ENCODE measurements around the gene CCDC171.
"Not testable (repeated sequence)": the region's sequence is repeated elsewhere in the genome, so short reads cannot be mapped to it uniquely, and the experiment has no call there.

Gene CCDC171

GRCh38 chr9:15699876-15700559, 147.2 kb downstream of the CCDC171 start:
- DNase-seq, result not testable (repeated sequence)

DNA sequence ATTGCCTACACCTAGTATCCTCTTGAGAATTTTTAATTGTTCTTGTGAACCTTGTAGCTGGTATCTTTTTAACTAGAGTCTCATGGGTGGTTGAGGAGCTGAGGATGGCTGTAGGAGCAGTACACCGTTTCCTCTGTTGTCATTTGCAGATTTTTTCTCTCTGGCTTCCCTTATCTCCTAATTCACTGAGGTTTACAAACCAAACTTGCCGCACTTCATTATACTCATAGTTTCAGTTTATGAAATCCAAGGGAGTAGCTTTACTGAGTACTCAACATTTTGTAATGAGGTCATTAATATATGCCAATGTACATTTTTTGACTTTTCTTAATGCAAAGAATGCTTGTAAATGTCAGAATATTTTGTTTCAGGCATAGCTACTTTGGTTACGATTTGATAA, 154.2 kb downstream of the CCDC171 start:
- no peak for DNase-seq

GRCh38 chr9:15711531-15711930, 158.7 kb downstream of the CCDC171 start:
- DNase-seq, result no peak

GRCh38 chr9:15711931-15712330, 159.1 kb downstream of the CCDC171 start:
- DNase-seq, result no peak

DNA sequence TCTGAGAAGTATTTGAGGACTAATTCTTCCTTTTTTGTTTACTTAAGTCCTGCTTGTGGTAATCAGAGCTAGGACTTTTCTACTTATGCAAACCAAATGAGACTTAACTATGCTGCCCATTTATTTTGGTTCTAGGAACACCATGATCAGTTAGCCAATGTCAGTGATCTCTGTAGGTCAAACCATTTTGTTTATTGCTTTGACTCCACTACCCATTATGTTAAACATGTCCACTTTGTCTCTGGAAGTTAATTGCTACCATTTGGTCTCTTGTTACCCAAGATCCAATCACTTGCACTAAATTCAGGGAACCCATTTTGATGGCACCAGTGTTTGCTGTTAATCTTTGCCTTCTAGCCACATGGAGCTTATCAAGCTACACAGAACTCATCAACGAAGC, 161.9 kb downstream of the CCDC171 start:
- no peak for DNase-seq

DNA sequence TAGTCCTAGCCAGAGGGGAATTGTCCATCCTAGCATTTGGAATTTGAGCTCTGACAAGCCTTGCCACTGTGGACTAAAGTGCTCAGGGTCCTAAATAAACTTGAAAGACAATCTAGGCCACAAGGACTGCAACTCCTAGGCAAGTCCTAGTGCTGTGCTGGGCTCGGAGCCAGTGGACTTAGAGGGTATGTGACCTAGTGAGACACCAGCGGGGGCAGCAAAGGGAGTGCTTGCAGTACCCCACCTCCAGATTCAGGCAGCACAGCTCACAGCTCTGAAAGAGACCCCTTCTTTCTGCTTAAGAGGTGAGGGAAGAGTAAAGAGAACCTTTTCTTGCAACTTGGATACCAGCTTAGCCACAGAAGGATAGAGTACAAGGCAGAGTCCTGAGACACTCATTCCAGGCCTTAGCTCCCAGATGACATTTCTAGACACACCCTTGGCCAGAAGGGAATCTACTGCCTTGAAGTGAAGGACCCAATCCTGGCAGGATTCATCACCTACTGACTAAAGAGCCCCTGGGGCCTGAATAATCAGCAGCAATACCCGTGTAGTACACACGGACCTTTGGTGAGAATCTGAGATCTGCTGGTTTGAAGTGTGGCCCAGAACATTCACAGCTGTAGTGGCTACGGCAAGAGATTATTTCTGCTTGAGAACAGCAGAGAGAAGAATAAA, 164.6 kb downstream of the CCDC171 start:
- no peak for DNase-seq

- DNase-seq, result no peak
Observed at GRCh38 chr9:15718423-15718822, 165.6 kb downstream of the CCDC171 start.

DNA sequence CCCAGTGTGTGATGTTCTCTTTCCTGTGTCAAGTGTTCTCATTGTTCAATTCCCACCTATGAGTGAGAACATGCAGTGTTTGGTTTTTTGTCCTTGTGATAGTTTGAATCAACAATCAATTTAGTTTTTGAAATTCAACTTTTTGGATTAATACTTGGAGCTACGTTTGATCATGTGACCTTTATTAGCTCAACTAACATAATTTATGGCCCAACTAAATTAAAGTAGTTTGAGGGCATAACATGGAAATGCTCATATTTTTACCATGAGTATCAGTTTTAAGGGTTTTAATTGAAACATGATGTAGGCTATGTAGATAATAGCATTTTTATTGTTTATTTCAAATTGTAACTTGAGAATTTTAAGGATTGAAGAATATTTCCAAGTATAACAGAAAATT, 168.0 kb downstream of the CCDC171 start:
- no peak for DNase-seq

DNA sequence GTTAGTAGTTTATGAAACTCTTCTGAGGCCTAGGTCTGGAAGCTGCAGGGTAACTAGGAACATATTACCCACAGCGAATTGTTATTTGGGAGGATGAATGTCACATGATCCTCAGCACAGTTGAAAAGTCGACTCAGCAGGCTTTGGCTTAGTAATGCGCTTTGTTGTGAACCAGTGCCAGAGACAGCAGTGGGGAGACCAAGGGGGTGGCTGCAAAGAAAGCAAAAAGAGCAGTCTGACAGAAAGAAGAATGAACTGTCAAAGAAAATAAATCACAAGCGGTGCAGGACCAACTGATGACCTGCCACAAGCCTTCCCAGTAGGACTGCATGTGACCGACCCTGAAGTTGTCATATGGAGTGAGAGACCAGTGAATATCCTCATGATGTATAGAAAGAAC, 170.0 kb downstream of the CCDC171 start:
- no peak for DNase-seq

DNA sequence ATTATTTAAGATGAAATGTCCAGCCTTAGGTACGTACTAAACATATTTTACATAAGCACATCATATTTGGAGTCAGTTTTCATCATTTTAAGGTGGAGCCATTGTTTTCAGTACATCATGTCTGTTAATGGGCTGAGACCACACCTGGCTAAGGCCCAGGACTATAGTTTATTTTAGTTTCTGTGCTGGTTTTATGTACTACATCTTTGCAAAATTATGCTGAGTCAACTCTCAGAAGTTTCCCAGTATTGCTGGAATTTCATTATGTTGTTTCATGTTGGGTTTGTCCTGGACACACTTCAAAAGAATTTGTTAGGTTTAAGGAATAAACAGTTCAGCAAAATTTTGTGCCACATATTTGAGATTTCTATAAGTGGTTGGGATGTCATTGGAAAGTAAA, 171.2 kb downstream of the CCDC171 start:
- DNase-seq, result no peak

DNA sequence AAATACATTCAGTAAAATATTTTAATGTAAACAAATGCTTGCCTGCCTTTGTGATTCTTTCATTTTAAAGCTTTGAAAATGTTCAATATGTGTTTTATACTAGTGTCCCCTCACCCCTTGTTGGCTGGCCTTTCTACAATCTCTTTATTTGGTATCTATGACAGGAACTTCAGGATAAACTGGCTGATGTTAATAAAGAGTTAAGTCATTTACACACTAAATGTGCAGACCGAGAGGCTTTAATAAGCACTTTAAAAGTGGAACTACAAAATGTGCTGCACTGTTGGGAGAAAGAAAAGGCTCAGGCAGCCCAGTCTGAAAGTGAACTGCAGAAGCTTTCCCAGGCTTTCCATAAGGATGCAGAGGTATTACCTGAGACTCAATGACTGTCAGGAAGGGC, 171.8 kb downstream of the CCDC171 start:
- DNase-seq, result no peak

DNA sequence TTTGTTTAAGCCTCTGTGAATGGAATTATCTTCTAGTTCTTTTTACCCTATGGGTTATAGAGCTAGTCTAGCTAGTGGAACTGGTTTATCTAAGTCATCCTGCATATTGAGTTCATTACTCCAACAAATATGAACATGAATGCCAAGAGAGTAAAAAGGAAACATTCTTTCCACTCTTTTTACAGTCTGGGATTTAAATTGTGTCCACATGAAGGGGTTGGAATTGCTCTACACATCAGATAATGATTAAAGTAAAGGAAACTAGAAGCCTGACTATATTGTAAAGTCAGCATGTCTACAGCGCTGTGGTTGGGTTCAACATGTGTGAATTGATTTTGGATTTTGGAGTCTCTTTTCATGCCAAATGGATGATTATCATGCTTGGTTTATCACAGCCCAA, 173.1 kb downstream of the CCDC171 start:
- no peak for DNase-seq

DNA sequence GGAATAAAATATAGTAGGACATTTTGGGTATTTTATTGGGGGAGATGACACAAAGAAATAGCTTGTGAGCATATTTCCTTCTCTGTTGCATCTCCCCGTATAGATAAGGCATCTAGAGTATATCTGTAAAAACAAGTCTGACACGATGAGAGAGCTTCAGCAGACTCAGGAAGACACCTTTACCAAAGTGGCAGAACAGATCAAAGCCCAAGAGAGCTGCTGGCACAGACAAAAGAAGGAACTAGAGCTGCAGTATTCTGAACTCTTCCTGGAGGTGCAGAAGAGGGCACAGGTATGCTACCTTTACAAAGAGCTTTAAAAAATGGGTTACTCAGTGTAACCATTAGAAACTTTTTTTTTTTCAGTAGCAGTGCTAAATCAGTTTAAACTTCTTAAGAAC, 176.7 kb downstream of the CCDC171 start:
- no peak for DNase-seq

DNA sequence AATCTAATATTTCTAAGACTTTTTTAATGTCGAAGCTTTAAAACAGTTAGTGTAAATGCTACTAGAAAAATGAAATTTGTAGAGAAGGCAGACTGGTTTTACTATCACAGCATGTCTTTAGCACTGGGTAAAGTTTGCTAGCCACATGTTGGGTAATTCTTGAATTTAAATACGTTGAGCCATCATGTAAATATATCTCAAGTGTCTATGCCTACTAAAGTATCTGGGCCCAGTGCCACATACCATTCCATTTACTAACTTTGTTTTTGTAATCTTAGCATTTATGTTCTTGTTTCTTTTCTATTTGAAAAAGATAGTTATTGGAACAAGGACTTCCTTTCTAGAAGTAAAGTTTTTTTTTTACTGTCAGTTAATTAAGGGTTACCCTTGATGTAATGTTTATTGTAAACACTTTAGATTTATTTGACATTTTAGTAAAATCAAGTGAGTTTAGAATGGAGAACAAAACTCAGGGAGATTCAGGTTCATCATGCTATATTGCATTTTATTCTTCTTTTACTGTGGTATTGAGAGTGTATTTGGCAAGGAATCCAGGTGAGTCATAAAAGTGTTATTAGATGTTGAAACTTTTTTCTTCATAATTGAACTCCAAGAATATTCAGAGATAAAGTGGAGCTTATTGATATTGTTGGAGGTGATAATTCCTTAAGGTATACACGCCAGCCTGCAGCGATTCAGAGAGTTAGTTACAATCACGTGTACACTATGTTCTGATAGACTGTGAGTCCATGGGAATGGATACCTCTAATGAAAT, 182.4 kb downstream of the CCDC171 start:
- DNase-seq, result no peak

GRCh38 chr9:15736569-15736968, 183.7 kb downstream of the CCDC171 start:
- DNase-seq, result no peak

DNA sequence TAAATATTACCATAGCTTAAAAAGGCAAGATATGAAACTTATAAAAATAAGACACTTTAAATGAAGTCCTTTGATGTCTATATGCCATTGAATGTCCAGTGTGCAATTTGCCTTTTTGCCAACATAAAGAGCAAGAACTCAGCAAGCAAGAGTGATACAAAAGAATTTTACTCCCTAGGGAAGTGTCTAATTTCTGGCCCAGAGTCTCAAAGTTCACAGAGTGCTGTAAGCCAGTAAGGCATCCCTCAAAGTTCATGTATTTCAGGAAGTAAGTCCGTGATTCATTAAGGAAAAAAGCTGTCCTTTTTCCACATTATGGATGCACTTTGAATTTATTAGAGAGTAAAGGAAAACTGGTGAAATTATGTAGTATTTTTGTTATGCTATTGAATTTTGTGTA, 185.2 kb downstream of the CCDC171 start:
- no peak for DNase-seq

GRCh38 chr9:15741015-15741414, 188.2 kb downstream of the CCDC171 start:
- no peak for DNase-seq

- no peak for DNase-seq
Observed at GRCh38 chr9:15743512-15743911, 190.7 kb downstream of the CCDC171 start.

DNA sequence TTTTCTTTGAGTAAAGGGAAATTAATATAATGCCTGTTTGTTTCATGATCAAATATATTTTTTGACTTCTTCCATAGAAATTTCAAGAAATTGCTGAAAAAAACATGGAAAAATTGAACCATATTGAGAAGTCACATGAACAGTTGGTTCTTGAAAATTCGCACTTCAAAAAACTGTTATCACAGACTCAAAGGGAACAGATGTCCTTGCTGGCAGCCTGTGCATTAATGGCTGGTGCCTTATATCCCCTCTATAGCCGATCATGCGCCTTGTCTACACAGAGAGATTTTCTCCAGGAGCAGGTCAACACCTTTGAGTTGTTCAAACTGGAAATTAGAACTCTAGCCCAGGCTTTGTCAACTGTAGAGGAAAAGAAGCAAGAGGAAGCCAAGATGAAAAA, 191.4 kb downstream of the CCDC171 start:
- no peak for DNase-seq

DNA sequence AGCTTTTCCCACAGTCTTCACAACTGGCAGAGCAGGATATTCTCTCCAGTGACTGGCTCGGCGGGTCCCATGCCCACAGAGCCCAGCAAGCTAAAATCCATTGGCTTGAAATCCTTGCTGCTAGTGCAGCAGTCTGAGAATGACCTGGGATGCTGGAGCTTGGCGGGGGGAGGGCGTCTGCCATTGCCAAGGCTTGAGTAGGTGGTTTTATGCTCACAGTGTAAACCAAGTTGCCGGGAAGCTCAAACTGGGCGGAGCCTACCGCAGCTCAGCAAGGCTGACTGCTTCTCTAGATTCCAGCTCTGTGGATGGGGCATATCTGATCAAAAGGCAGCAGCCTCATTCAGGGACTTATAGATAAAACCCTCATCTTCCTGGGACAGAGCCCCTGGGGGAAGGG, 194.1 kb downstream of the CCDC171 start:
- DNase-seq, result no peak

DNA sequence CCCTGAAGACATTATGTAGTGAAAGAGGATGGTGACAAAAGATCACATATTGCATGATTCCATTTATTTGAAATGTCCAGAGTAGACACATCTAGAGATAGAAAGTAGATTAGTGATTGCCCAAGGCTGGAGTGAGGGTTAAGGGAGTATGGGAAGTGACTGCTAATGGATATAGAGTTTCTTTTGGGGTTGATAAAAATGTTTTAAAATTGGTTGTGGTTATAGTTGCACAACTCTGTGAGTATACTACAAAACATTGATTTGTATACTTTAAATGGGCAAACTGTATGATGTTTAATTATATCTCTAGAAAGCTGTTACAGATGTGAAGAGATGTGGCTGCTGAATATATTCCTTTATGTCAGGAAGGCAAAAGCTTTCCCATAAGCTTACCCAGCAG, 202.8 kb downstream of the CCDC171 start:
- no peak for DNase-seq

DNA sequence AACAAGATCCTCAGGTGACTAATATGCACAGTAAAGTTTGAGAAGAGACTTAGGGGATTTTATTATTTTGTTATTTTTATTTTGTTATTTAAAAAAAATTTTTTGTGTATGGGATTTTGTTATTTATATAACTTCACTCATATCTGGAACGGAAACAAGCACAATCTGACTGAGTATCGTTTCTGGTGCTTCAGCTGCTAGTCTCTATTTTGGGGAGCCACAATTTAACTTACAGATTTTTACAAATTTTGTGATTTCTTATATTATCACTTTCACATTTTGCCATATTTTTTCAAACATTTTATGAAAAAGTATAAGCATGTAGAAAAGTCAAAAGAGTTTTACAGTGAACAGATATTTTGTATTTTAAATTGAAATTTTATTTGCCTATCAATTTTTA, 208.7 kb downstream of the CCDC171 start:
- DNase-seq, result no peak

DNA sequence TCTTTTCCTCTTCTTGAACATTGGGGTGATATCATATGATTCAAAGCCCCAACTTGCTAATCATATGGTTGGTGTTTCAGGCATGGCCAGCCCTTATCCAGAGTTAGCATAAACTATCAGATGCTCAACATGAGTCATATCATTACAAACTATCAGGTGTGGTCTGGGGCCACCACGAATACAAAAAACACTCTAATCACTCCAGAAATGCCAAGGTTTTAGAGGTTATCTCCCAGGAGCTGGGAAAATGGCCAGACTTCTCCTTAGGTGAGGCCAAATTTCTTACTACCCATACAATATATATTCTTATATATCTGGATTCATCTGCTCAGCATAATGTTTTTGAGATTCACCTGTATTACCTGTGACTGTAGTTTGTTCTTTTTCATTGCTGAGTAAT, 210.5 kb downstream of the CCDC171 start:
- DNase-seq, result no peak

- DNase-seq, result no peak
Observed at GRCh38 chr9:15764131-15764530, 211.3 kb downstream of the CCDC171 start.

Data from SIG-M5 (cell line).